GM18870 (cell line): ENCODE measurements around the gene SLC1A2.
A peak's percentile ranks its signal among the peaks of the same experiment; 100 is the strongest.

Experiments used
- ATAC-seq: cut with Tn5 transposase; IDR thresholded peaks from one replicate; pipeline ENCODE4 v1.9.1; 2021; ENCODE audit warnings: moderate library complexity; ENCODE audit not compliant: unreplicated experiment

Gene SLC1A2

GRCh38 chr11:35352077-35352888 lies 67.1 kb downstream of the SLC1A2 start:
- no peak for ATAC-seq

GRCh38 chr11:35349897-35350296 lies 69.5 kb downstream of the SLC1A2 start:
- no peak for ATAC-seq

- no peak for ATAC-seq
These were observed 70.3 kb downstream of the SLC1A2 start for GRCh38 chr11:35348898-35349687.

GRCh38 chr11:35347921-35348331 lies 71.4 kb downstream of the SLC1A2 start:
- ATAC-seq = no peak

GRCh38 chr11:35347173-35347878 lies 72.0 kb downstream of the SLC1A2 start:
- no peak for ATAC-seq

- ATAC-seq = no peak
These were observed 72.7 kb downstream of the SLC1A2 start for GRCh38 chr11:35346472-35347156.

- no peak for ATAC-seq
These were observed 74.4 kb downstream of the SLC1A2 start for GRCh38 chr11:35344681-35345574.

- peak; percentile 74 for ATAC-seq
These were observed 76.2 kb downstream of the SLC1A2 start for GRCh38 chr11:35343033-35343598.

- no peak for ATAC-seq
These were observed 78.6 kb downstream of the SLC1A2 start for GRCh38 chr11:35340715-35341114.

GRCh38 chr11:35340071-35340470 lies 79.3 kb downstream of the SLC1A2 start:
- no peak for ATAC-seq

- no peak for ATAC-seq
These were observed 80.4 kb downstream of the SLC1A2 start for GRCh38 chr11:35338921-35339320.

DNA sequence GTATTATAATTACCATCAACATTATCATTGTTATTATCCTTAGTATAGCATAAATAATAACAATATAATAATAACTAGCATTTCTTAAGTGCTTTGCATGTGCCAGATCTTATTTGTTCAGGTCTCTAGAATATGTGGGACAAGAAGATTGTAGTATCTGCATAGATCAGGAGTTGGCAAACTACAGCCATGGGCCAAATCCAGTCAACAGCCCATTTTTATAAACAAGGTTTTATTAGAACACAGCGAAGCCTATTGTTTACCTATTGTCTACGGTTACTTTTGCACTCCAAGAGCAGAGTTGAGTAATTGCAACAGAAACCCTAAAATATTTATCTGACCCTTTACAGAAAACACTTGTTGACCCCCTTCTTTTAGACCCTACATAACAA lies 81.4 kb downstream of the SLC1A2 start:
- ATAC-seq = no peak

DNA sequence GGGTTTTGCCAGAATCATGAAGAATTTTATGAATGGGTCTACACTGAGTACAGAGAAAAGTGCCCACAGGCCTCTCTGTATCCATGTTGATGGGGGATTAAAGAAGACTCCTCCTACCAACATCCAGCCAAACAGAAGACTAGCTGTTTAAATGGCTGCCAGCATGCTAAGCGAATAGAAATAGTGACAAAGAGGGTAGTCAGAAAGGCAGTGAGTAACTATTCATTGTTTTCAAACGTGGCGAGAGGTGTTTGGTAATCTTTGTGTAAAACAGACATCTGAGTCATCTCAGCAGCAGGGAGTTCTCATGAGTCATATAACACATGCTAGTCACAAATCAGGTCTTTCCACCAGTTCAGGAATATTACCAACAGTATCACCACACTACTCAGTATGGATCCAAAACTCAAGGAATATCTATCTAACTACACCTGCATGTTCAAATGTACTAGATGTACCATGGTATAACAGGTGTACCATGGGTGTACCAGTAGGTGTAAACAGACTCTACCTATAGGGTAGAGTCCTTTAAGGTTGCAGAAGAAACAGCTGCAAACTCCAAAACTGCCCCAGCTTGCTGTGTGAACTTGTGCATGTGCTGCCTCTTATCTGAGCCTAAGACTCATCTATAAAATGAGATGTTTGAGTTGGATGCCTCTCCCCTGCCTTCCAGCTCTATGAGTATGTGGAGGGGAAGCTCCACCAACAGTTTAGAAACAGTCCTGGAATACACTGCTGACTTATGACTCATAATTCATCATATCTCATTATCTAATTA lies 82.0 kb downstream of the SLC1A2 start:
- ATAC-seq = no peak

- no peak for ATAC-seq
These were observed 82.6 kb downstream of the SLC1A2 start for GRCh38 chr11:35336726-35337125.

GRCh38 chr11:35335226-35335625 lies 84.1 kb downstream of the SLC1A2 start:
- ATAC-seq = no peak

- peak; percentile 69 for ATAC-seq
These were observed 84.8 kb downstream of the SLC1A2 start for GRCh38 chr11:35334385-35335090.

GRCh38 chr11:35332524-35332923 lies 86.8 kb downstream of the SLC1A2 start:
- no peak for ATAC-seq

GRCh38 chr11:35330931-35331330 lies 88.4 kb downstream of the SLC1A2 start:
- no peak for ATAC-seq
